GM18873 (cell line): Measurements from ENCODE around the gene SLC39A11.

ENCODE experiments used
- ATAC-seq: cut with Tn5 transposase; IDR thresholded peaks from one replicate; pipeline ENCODE4 v1.9.1; 2021; ENCODE audit warnings: mild to moderate bottlenecking, moderate library complexity, moderate number of reproducible peaks; ENCODE audit not compliant: unreplicated experiment, low FRiP score

Gene SLC39A11

GRCh38 chr17:72984926-72985325 is 107.6 kb downstream of the SLC39A11 start:
- no peak for ATAC-seq

GRCh38 chr17:72984145-72984925 is 108.2 kb downstream of the SLC39A11 start:
- no peak for ATAC-seq

GRCh38 chr17:72982680-72983079 is 109.8 kb downstream of the SLC39A11 start:
- ATAC-seq, result no peak

- ATAC-seq, result no peak
These were observed 113.8 kb downstream of the SLC39A11 start for GRCh38 chr17:72978593-72979218.

GRCh38 chr17:72977771-72978417 is 114.6 kb downstream of the SLC39A11 start:
- no peak for ATAC-seq

GRCh38 chr17:72976971-72977770 is 115.3 kb downstream of the SLC39A11 start:
- ATAC-seq, result no peak

- no peak for ATAC-seq
These were observed 117.0 kb downstream of the SLC39A11 start for GRCh38 chr17:72975509-72975908.

- ATAC-seq, result no peak
These were observed 117.8 kb downstream of the SLC39A11 start for GRCh38 chr17:72974605-72975232.

- no peak for ATAC-seq
These were observed 120.1 kb downstream of the SLC39A11 start for GRCh38 chr17:72972263-72972951.

GRCh38 chr17:72971226-72971880 is 121.1 kb downstream of the SLC39A11 start:
- ATAC-seq, result no peak

GRCh38 chr17:72970797-72971196 is 121.7 kb downstream of the SLC39A11 start:
- ATAC-seq, result no peak

- ATAC-seq, result no peak
These were observed 122.2 kb downstream of the SLC39A11 start for GRCh38 chr17:72970246-72970645.

- no peak for ATAC-seq
These were observed 123.1 kb downstream of the SLC39A11 start for GRCh38 chr17:72969293-72969906.

GRCh38 chr17:72968798-72969197 is 123.7 kb downstream of the SLC39A11 start:
- no peak for ATAC-seq

GRCh38 chr17:72967977-72968585 is 124.4 kb downstream of the SLC39A11 start:
- ATAC-seq, result no peak

GRCh38 chr17:72967277-72967970 is 125.1 kb downstream of the SLC39A11 start:
- ATAC-seq, result no peak

- no peak for ATAC-seq
These were observed 130.4 kb downstream of the SLC39A11 start for GRCh38 chr17:72962106-72962505.
